IMR-90 (cell line): ENCODE results near the gene ZNF738. TPM values are rescaled to one million over a fixed set of nuclear protein-coding genes. Genes with fewer than 3 reads are reported as not detected.

ENCODE experiments used
- ATAC-seq: fragments of 200-7000 bp; cut with Tn5 transposase; 2 replicates; pipeline ENCODE4 v1.9.1; 2020; ENCODE audit warnings: low read depth, mild to moderate bottlenecking, moderate library complexity
- BruUV-seq: library from RNA; stranded (reverse); fragments of 400-500 nt; replicated peaks from 2 replicates; lab custom pipeline; 2021; lab: Mats Ljungman, UMichigan
- CTCF ChIA-PET: fragments of 300-600 bp; formaldehyde crosslinking; extraction: SDS; loops from one replicate; lab custom pipeline; 2021; ENCODE audit warnings: antibody characterized with exemption; lab: Yijun Ruan, JAX
- POLR2A ChIA-PET: fragments of 300-600 bp; sonication (Branson Sonifier 250); formaldehyde crosslinking; loops from one replicate; lab custom pipeline; 2022; ENCODE audit warnings: antibody characterized with exemption; ENCODE audit not compliant: unreplicated experiment; lab: Charles Lee
- DNase-seq: peaks from one replicate; pipeline ENCODE4 v3.0.0; 2013
- H2AFZ ChIP-seq: replicated peaks from 2 replicates; pipeline ENCODE3; 2013; ENCODE audit warnings: low read length, mild to moderate bottlenecking; ENCODE audit not compliant: poor library complexity
- H2AK5ac ChIP-seq: 2 replicates; pipeline ENCODE4 v1.6.1; 2013; ENCODE audit warnings: low read depth, low read length, inconsistent platforms
- H2AK9ac ChIP-seq: replicated peaks from 2 replicates; pipeline ENCODE3; 2013; ENCODE audit warnings: mild to moderate bottlenecking, low read depth, low read length, moderate library complexity; ENCODE audit not compliant: poor library complexity
- H2BK120ac ChIP-seq: 2 replicates; pipeline ENCODE4 v1.6.1; 2013; ENCODE audit warnings: low read depth, low read length, inconsistent platforms
- H2BK15ac ChIP-seq: 3 replicates; pipeline ENCODE4 v1.6.1; 2013; ENCODE audit warnings: low read depth, low read length, inconsistent platforms
- H2BK20ac ChIP-seq: 2 replicates; pipeline ENCODE4 v1.6.1; 2013; ENCODE audit warnings: low read depth, mild to moderate bottlenecking, inconsistent platforms, low read length, moderate library complexity
- H2BK5ac ChIP-seq: 2 replicates; pipeline ENCODE4 v1.6.1; 2013; ENCODE audit warnings: mild to moderate bottlenecking, low read depth, low read length, inconsistent platforms; ENCODE audit not compliant: poor library complexity, severe bottlenecking
- H3K14ac ChIP-seq: replicated peaks from 2 replicates; pipeline ENCODE4 v1.6.1; 2013; ENCODE audit warnings: low read depth, low read length, inconsistent platforms
- H3K18ac ChIP-seq: 2 replicates; pipeline ENCODE4 v1.6.1; 2013; ENCODE audit warnings: low read depth, low read length, control low read depth
- H3K23ac ChIP-seq: 2 replicates; pipeline ENCODE4 v1.6.1; 2013; ENCODE audit warnings: low read depth, low read length, inconsistent platforms
- H3K27ac ChIP-seq: 2 replicates; pipeline ENCODE4 v1.5.1; 2013; ENCODE audit warnings: mild to moderate bottlenecking, control low read depth, low read length; ENCODE audit not compliant: insufficient read depth
- H3K27me3 ChIP-seq: 2 replicates; pipeline ENCODE4 v1.6.1; 2013; ENCODE audit warnings: low read length; ENCODE audit not compliant: control insufficient read depth, insufficient read depth
- H3K36me3 ChIP-seq: 2 replicates; pipeline ENCODE4 v1.6.1; 2013; ENCODE audit warnings: low read length, mixed read lengths; ENCODE audit not compliant: control insufficient read depth, insufficient read depth
- H3K4ac ChIP-seq: 2 replicates; pipeline ENCODE4 v1.6.1; 2013; ENCODE audit warnings: low read depth, low read length, inconsistent platforms
- H3K4me1 ChIP-seq: 2 replicates; pipeline ENCODE4 v1.6.1; 2013; ENCODE audit warnings: low read length, mixed read lengths; ENCODE audit not compliant: control insufficient read depth, insufficient read depth
- H3K4me2 ChIP-seq: 2 replicates; pipeline ENCODE4 v1.6.1; 2013; ENCODE audit warnings: low read depth, mild to moderate bottlenecking, control low read depth, low read length, moderate library complexity
- H3K4me3 ChIP-seq: 2 replicates; pipeline ENCODE4 v1.5.1; 2013; ENCODE audit warnings: low read depth, mild to moderate bottlenecking, control low read depth, low read length, moderate library complexity; ENCODE audit not compliant: insufficient read depth
- H3K56ac ChIP-seq: 2 replicates; pipeline ENCODE4 v1.6.1; 2013; ENCODE audit warnings: low read length, inconsistent platforms; ENCODE audit not compliant: insufficient read depth; ENCODE audit errors: extremely low read depth
- H3K79me1 ChIP-seq, 2 experiments: 2 replicates each; pipeline ENCODE4 v1.6.1; 2013; ENCODE audit warnings: low read length in 2 of 2, inconsistent platforms in 1 of 2, low read depth in 1 of 2
- H3K9ac ChIP-seq: 2 replicates; pipeline ENCODE4 v1.6.1; 2013; ENCODE audit warnings: low read depth, low read length, control low read depth
- H3K9me1 ChIP-seq: 2 replicates; pipeline ENCODE4 v1.6.1; 2013; ENCODE audit warnings: low read length, inconsistent platforms; ENCODE audit not compliant: insufficient read depth
- H3K9me3 ChIP-seq: 2 replicates; pipeline ENCODE4 v1.6.1; 2013; ENCODE audit warnings: low read length; ENCODE audit not compliant: control insufficient read depth, insufficient read depth
- H4K20me1 ChIP-seq: 2 replicates; pipeline ENCODE4 v1.6.1; 2013; ENCODE audit warnings: low read length, inconsistent platforms; ENCODE audit not compliant: insufficient read depth
- H4K5ac ChIP-seq: 2 replicates; pipeline ENCODE4 v1.6.1; 2013; ENCODE audit warnings: mild to moderate bottlenecking, low read depth, low read length, control low read depth
- H4K8ac ChIP-seq, 2 experiments: 2 replicates each; pipeline ENCODE4 v1.6.1; 2013; ENCODE audit warnings: low read depth in 2 of 2, low read length in 2 of 2, control low read depth in 1 of 2, inconsistent platforms in 1 of 2
- H4K91ac ChIP-seq: 2 replicates; pipeline ENCODE4 v1.6.1; 2013; ENCODE audit warnings: low read depth, low read length, inconsistent platforms; ENCODE audit not compliant: insufficient read depth
- BHLHE40 ChIP-seq: fragments of 150-350 bp; IDR thresholded peaks from 2 replicates; pipeline ENCODE4 v1.6.1; 2016; ENCODE audit warnings: mild to moderate bottlenecking, low read depth, low read length
- FOS ChIP-seq: fragments of 150-350 bp; IDR thresholded peaks from 2 replicates; pipeline ENCODE4 v1.6.1; 2016; ENCODE audit warnings: low read depth, low read length
- MAFK ChIP-seq: IDR thresholded peaks from 2 replicates; pipeline ENCODE4 v1.6.1; 2012; ENCODE audit warnings: low read depth, low read length, improper control_type of control experiment
- MAZ ChIP-seq: IDR thresholded peaks from 2 replicates; pipeline ENCODE4 v1.6.1; 2012; ENCODE audit warnings: low read depth, mild to moderate bottlenecking, low read length, improper control_type of control experiment, moderate library complexity, borderline replicate concordance
- MXI1 ChIP-seq: IDR thresholded peaks from 2 replicates; pipeline ENCODE4 v1.6.1; 2012; ENCODE audit warnings: low read depth, mild to moderate bottlenecking, low read length, moderate library complexity, borderline replicate concordance
- NFE2L2 ChIP-seq: fragments of 150-350 bp; IDR thresholded peaks from 2 replicates; pipeline ENCODE4 v1.6.1; 2016; ENCODE audit warnings: low read depth, mild to moderate bottlenecking, low read length
- POLR2A ChIP-seq: IDR thresholded peaks from 2 replicates; pipeline ENCODE4 v1.6.1; 2012; ENCODE audit warnings: mild to moderate bottlenecking, low read depth, low read length
- RAD21 ChIP-seq: IDR thresholded peaks from 2 replicates; pipeline ENCODE4 v1.6.1; 2012; ENCODE audit warnings: low read length, improper control_type of control experiment
- RCOR1 ChIP-seq: IDR thresholded peaks from 2 replicates; pipeline ENCODE4 v1.6.1; 2012; ENCODE audit warnings: mild to moderate bottlenecking, low read length, improper control_type of control experiment; ENCODE audit not compliant: insufficient replicate concordance
- SMC3 ChIP-seq: fragments of 150-350 bp; IDR thresholded peaks from 2 replicates; pipeline ENCODE4 v1.6.1; 2016; ENCODE audit warnings: low read depth, mild to moderate bottlenecking, antibody characterized with exemption, low read length, moderate library complexity
- WGBS, 2 experiments: methylation state at CpG; one replicate each; pipeline versions ENCODE4 v1.1.5 to v1.1.7; 2013; ENCODE audit warnings: missing lambda C conversion rate in 2 of 2; ENCODE audit not compliant: insufficient read length in 1 of 2; ENCODE audit errors: extremely low coverage in 2 of 2; 5-methylcytosine and 5-hydroxymethylcytosine counted together
- dilution Hi-C: fragments of 300-500 bp; cut with HindIII; formaldehyde crosslinking; loops from one replicate; pipeline ENCODE4 v1.14.3; 2018; ENCODE audit warnings: low sequenced_read_pairs; ENCODE audit not compliant: unreplicated experiment
- in situ Hi-C: fragments of 300-500 bp; cut with MboI; formaldehyde crosslinking; loops from 3 replicates; pipeline ENCODE4 v1.14.3; 2019; ENCODE audit warnings: low sequenced_read_pairs, inconsistent platforms, mixed read lengths
- intact Hi-C: fragments of 100-400 bp; cut with micrococcal nuclease; formaldehyde crosslinking; loops from 2 replicates; pipeline ENCODE4 v1.10.0; 2022
- polyA plus RNA-seq, 3 experiments: library from polyadenylated mRNA; depleted of rRNA; stranded (reverse); fragments of >200 nt; gene quantifications; 2 replicates each; pipeline ENCODE4 v1.2.3, GENCODE V29; 2012; ENCODE audit warnings: low replicate concordance in 1 of 3
- total RNA-seq: library from RNA; depleted of rRNA; stranded (reverse); fragments of >200 nt; gene quantifications from 2 replicates; pipeline ENCODE4 v1.2.3, GENCODE V29; 2012
- TF ChIP-seq, protein P1 (sequence below): fragments of 150-350 bp; IDR thresholded peaks from 2 replicates; pipeline ENCODE4 v1.6.1; 2017; ENCODE audit warnings: mild to moderate bottlenecking, antibody characterized with exemption, low read length, low read depth
- TF ChIP-seq, protein P2 (sequence below): conservative IDR thresholded peaks from 2 replicates; pipeline ENCODE4 v1.5.1; 2012; ENCODE audit warnings: mild to moderate bottlenecking, low read depth, low read length, improper control_type of control experiment
- TF ChIP-seq, protein P3 (sequence below): fragments of 150-350 bp; IDR thresholded peaks from 2 replicates; pipeline ENCODE4 v1.6.1; 2016; ENCODE audit warnings: low read depth, mild to moderate bottlenecking, low read length, moderate library complexity, borderline replicate concordance

Gene ZNF738
- total and polyA plus RNA-seq, 2 of the 4 experiments (the other 2 are of a cell fraction): 2.7 to 7.3 TPM

DNA sequence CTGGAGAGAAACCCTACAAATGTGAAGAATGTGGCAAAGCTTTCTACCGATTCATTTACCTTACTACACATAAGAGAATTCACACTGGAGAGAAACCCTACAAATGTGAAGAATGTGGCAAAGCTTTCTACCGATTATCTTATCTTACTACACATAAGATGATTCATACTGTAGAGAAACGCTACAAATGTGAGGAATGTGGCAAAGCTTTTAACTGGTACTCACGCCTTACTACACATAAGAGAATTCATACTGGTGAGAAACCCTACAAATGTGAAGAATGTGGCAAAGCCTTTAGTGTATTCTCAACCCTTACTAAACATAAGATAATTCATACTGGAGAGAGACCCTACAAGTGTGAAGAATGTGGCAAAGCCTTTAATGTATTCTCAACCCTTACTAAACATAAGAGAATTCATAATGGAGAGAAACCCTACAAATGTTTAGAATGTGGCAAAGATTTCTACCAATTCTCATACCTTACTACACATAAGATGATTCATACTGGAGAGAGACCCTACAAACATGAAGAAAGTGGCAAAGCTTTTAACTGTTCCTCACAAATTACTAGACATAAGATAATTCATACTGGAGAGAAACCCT lies 25.3 kb downstream of the ZNF738 start:
- Histone ChIP-seq H3K4me3 (no peak overlapping the region), H3K27ac (no peak overlapping the region), H4K91ac (no peak overlapping the region), H4K8ac (no peak overlapping the region), H2BK120ac (no peak overlapping the region), H2AK9ac (no peak overlapping the region), H3K36me3 (peaks cover 5% of the 10 kb centered on the region; the same call in 1 of the 2 replicates), H4K20me1 (no peaks in the 10 kb centered on the region), H3K9ac (no peak overlapping the region), H3K9me1 (no peaks in the 10 kb centered on the region), H3K79me1 (no peaks in the 10 kb centered on the region), H3K23ac (no peak overlapping the region), H2AK5ac (no peak overlapping the region), H3K27me3 (no peaks in the 10 kb centered on the region), H3K14ac (no peak overlapping the region), H3K4me2 (no peak overlapping the region), H3K4me1 (no peaks in the 10 kb centered on the region), H3K4ac (no peak overlapping the region), H2AFZ (no peak overlapping the region), H4K5ac (no peak overlapping the region), H3K9me3 (peaks cover 36% of the 10 kb centered on the region), H3K18ac (no peak overlapping the region), H2BK5ac (no peak overlapping the region), H2BK20ac (no peak overlapping the region), H3K56ac (no peak overlapping the region), H2BK15ac (no peak overlapping the region)
- ChIA-PET CTCF (interaction anchor here (0.5 kb wide), 1 partner anchor 133 kb away, joined by 4 read pairs; no protein-coding TSS in a partner anchor), POLR2A (no interaction called here)
- dilution Hi-C loops: no loop called here
- WGBS, 2 experiments: no CpG with 5 or more reads among the region's 4 CpGs
- TF ChIP-seq RAD21 (no peak), MXI1 (no peak), FOS (no peak), NFE2L2 (no peak), POLR2A (no peak), BHLHE40 (no peak), RCOR1 (no peak), MAZ (no peak), MAFK (no peak), SMC3 (no peak)
- TF ChIP-seq, protein P1, sequence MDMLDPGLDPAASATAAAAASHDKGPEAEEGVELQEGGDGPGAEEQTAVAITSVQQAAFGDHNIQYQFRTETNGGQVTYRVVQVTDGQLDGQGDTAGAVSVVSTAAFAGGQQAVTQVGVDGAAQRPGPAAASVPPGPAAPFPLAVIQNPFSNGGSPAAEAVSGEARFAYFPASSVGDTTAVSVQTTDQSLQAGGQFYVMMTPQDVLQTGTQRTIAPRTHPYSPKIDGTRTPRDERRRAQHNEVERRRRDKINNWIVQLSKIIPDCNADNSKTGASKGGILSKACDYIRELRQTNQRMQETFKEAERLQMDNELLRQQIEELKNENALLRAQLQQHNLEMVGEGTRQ: no peak
- TF ChIP-seq, protein P2, sequence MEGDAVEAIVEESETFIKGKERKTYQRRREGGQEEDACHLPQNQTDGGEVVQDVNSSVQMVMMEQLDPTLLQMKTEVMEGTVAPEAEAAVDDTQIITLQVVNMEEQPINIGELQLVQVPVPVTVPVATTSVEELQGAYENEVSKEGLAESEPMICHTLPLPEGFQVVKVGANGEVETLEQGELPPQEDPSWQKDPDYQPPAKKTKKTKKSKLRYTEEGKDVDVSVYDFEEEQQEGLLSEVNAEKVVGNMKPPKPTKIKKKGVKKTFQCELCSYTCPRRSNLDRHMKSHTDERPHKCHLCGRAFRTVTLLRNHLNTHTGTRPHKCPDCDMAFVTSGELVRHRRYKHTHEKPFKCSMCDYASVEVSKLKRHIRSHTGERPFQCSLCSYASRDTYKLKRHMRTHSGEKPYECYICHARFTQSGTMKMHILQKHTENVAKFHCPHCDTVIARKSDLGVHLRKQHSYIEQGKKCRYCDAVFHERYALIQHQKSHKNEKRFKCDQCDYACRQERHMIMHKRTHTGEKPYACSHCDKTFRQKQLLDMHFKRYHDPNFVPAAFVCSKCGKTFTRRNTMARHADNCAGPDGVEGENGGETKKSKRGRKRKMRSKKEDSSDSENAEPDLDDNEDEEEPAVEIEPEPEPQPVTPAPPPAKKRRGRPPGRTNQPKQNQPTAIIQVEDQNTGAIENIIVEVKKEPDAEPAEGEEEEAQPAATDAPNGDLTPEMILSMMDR: no peak
- TF ChIP-seq, protein P3, sequence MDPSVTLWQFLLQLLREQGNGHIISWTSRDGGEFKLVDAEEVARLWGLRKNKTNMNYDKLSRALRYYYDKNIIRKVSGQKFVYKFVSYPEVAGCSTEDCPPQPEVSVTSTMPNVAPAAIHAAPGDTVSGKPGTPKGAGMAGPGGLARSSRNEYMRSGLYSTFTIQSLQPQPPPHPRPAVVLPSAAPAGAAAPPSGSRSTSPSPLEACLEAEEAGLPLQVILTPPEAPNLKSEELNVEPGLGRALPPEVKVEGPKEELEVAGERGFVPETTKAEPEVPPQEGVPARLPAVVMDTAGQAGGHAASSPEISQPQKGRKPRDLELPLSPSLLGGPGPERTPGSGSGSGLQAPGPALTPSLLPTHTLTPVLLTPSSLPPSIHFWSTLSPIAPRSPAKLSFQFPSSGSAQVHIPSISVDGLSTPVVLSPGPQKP: no peak
- no TSS peak for BruUV-seq
- DNase-seq (no peak), ATAC-seq (no peak)
- intact Hi-C loops: no loop called here
- in situ Hi-C loops: no loop called here
